RPMI7951 (cell line): Measurements from ENCODE around the gene HMGCS1. TPM values are rescaled to one million over a fixed set of nuclear protein-coding genes. Genes with fewer than 3 reads are reported as not detected.
"Not testable (repeated sequence)": the region's sequence is repeated elsewhere in the genome, so short reads cannot be mapped to it uniquely, and the experiment has no call there.

Experiments used
- DNase-seq: peaks from one replicate; pipeline ENCODE4 v3.0.0-alpha.2; 2012; ENCODE audit warnings: low read depth
- total RNA-seq: library from RNA; depleted of rRNA; stranded (reverse); fragments of >200 nt; shearing (Covaris generic); gene quantifications from 2 replicates; pipeline ENCODE4 v1.2.3, GENCODE V29; 2014

Gene HMGCS1
- total RNA-seq, 1 experiment from 2014 or later, result 18.9 TPM

- no peak for DNase-seq
These were observed 545 bp downstream of the HMGCS1 start for GRCh38 chr5:43312699-43313034.

- no peak for DNase-seq
These were observed 1.0 kb downstream of the HMGCS1 start for GRCh38 chr5:43312076-43312661.

DNA sequence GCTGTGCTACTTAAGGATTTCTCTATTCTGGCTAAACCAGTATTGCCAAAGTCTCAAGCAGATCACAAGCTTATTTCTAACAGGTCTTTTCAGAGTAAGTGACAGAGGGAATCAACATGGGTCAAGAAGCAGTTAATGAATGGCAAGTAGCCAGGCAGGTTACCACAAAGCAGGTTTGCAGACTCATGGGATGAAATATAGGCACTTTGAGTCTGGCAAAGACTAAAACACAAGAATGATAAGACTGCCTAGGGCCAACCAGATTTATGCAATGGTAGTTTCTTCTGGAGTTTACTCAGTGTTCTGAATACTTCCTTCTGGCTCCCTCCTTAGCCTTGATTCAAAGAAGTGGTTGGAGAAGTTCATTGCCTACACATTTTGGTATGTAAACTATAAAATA, 3.6 kb downstream of the HMGCS1 start:
- no peak for DNase-seq

GRCh38 chr5:43309122-43309521, 4.1 kb downstream of the HMGCS1 start:
- DNase-seq, result no peak

DNA sequence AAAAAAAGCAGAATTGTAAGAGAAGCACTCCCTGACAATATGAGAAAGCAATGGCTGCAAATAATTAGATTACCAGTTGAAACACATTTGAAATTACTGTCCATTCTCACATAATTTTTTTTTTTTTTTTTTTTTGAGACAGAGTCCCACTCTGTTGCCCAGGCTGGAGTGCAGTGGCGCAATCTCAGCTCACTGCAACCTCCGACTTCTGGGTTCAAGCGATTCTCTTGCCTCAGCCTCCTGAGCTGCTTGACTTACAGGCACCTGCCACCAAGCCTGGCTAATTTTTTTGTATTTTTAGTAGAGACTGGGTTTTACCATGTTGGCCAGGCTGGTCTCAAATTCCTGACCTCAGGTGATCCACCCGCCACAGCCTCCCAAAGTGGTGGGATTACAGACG, 6.3 kb downstream of the HMGCS1 start:
- not testable (repeated sequence) for DNase-seq

GRCh38 chr5:43305948-43306565, 7.2 kb downstream of the HMGCS1 start:
- peak; percentile 61 for DNase-seq

GRCh38 chr5:43304525-43304924, 8.7 kb downstream of the HMGCS1 start:
- DNase-seq, result peak; percentile 9

GRCh38 chr5:43303242-43303641, 10.0 kb downstream of the HMGCS1 start:
- DNase-seq, result no peak

DNA sequence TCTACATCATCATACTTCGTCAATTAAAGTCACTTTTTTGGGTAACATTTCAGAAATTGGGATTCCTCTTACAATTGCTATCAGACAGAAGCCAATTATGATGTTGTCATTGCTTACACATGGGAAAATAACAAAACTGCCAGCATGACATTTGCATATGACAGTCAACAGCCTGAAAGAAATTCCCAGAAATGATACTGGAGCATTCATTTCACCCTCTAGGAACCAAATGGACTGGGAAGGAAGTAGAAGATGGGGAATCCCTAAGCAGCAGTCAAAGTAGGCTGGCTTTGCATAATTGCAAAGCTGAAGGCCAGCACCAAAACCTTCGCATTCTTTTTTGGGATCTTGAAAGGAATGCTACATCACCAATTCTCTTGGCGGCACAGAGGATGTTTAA, 10.7 kb downstream of the HMGCS1 start:
- DNase-seq, result no peak

- no peak for DNase-seq
These were observed 11.5 kb downstream of the HMGCS1 start for GRCh38 chr5:43301653-43302091.

GRCh38 chr5:43300112-43300511, 13.1 kb downstream of the HMGCS1 start:
- no peak for DNase-seq

GRCh38 chr5:43298443-43298842, 14.8 kb downstream of the HMGCS1 start:
- DNase-seq, result no peak

DNA sequence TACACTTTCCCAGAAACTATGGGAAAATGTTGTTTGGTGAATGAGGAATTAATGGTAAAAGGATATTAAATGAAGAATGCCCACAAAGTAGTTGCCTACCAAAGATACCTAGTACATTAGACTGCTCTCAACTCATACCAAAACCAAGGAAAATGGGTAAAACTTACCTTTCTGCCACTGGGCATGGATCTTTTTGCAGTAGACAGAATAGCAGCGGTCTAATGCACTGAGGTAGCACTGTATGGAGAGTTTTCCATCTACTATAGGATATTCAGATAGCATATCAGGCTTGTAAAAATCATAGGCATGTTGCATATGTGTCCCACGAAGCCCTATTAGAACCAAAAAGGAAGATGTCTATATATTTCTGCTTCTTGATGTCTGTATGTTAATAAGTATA, 16.4 kb downstream of the HMGCS1 start:
- DNase-seq, result no peak

DNA sequence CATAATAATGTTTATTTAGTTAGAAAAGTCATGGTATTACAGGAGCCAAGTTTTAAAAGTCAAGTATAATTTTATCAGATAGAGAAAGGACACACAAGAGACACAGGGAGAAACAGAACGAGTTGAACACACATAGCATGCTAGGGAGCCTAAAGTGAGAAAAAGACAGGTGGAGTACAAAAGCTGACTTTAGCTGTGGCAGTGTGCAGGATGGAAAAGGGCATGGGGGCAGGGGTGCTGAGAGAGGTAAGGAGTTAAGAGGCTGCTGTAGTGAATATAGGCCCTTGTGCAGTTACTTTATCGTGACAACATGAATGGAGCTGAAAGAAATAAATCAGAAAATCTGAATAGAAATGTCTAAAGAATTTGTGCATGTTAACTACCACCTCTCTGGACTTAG, 18.0 kb downstream of the HMGCS1 start:
- DNase-seq, result no peak

GRCh38 chr5:43294226-43294625, 19.0 kb downstream of the HMGCS1 start:
- no peak for DNase-seq

GRCh38 chr5:43290726-43291125, 22.5 kb downstream of the HMGCS1 start:
- DNase-seq, result no peak

- no peak for DNase-seq
These were observed 24.9 kb downstream of the HMGCS1 start for GRCh38 chr5:43288269-43288831.

GRCh38 chr5:43287493-43287892, 25.7 kb downstream of the HMGCS1 start:
- no peak for DNase-seq

DNA sequence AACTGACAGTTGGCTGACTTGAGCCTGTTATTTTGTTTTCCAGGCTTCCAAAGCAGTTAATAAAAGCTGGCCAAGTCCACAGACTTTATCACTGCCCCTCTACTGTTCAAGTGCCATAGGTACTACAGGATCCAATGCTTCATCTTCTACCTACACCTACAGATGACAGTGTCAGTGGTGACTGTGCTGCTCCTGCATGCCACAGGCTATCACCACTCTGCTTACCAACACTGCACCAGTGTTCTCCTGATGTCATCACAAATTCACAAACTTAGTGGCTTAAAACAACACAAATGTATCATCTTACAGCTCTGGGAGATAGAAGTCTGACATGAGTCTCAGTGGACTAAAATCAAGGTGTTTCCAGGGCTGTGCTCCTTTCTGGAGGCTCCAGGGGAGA, 26.6 kb downstream of the HMGCS1 start:
- no peak for DNase-seq

DNA sequence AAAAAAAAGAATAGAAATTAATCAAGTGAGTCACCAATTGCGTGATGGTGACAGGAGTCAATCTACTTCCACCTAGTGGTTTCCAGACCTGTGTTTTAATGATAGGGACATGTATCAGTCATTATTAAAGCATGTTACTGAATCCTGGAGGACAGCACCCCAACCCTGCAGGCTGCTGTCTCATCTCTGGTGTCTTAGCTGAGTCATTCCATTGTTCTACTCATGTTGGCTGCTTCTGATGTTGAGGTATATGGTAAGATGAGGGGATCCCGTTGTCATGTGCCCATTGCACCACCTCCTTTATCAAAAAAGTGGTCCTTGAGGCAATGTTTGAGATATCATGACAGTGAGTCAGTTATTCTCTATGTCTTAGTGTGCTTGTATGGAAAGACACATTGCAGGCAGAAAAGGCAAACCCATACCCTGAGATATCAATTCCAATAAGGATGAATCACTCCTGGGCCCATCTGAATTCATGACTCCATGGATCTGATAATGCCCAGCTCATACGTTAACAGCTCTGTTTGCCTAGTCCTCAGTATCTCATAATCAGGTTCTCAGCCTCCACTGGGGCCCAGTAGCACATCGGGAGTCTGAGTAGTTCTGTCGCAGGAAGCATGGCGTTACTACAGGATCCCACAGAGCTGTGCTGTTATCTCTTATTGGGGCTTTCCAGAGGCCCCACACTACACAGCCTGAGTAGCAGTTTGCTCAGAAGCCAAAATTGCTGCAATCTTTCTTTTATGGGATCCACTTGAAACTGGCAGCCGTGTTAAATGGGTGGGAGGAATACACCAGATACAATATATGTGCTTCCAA, 31.2 kb downstream of the HMGCS1 start:
- DNase-seq, result peak; percentile 39

- DNase-seq, result no peak
These were observed 33.5 kb downstream of the HMGCS1 start for GRCh38 chr5:43279548-43280274.

GRCh38 chr5:43275391-43275790, 37.8 kb downstream of the HMGCS1 start:
- no peak for DNase-seq
